Stomach (tissue), 4 donors: ENCODE measurements around the gene AP3B1.

Experiments
- CTCF ChIP-seq, 7 experiments: fragments of 450-650 bp in 4 of 7; fragments of 200-600 bp in 3 of 7; sonication (generic) in 3 of 7; IDR thresholded peaks; one replicate each; pipeline ENCODE4 v1.5.1; 2016 to 2019; ENCODE audit warnings: antibody characterized with exemption in 7 of 7, control low read depth in 2 of 7, mild to moderate bottlenecking in 1 of 7
- EP300 ChIP-seq: sonication (generic); formaldehyde crosslinking; IDR thresholded peaks from one replicate; pipeline ENCODE4 v1.6.1; 2017; ENCODE audit warnings: antibody characterized with exemption
- POLR2A ChIP-seq, 4 donors: fragments of 450-650 bp; IDR thresholded peaks; one replicate each; pipeline ENCODE4 v1.6.1; 2016; ENCODE audit warnings: antibody characterized with exemption in 4 of 4, control low read depth in 2 of 4, mild to moderate bottlenecking in 1 of 4, moderate library complexity in 1 of 4
- POLR2AphosphoS5 ChIP-seq, 3 donors: sonication (generic); formaldehyde crosslinking; IDR thresholded peaks; one replicate each; pipeline ENCODE4 v1.6.1; 2016; ENCODE audit warnings: antibody characterized with exemption in 3 of 3

DNA sequence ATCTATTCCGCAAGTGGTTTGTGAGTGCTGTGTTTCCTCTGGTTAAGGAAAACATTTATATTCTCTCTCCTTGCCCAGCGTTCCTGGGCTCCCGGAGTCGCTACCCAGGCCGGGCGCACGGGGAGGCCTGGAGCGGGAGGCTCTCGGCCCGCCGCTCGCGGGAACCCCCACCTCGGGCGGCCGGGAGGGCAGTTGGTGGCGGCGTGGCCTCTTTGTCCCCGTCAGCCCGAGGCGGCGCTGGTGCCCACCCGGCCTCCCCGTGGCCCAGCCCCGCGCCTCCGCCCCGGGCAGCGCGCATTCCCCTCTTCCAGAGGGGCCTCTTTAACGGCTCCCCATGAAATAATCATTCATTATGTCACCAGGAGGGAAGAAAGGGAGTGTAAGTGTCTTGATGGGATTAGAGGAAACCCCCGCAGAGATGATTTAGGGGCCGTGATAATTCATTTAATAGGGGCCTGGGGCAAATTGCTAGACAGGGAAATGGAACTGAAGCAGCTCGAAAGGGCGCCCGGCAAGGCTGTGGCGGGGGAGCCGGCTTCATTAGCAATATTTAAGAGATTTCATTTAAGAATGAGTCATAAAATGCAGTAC lies 336.5 kb downstream of the AP3B1 start:
- TF ChIP-seq CTCF (IDR thresholded peaks at IDR 0.05) (no peak), POLR2A (IDR thresholded peaks at IDR 0.05) (no peak), POLR2AphosphoS5 (IDR thresholded peaks at IDR 0.05) (no peak), EP300 (no peak)
